ENCODE results near the gene CTNNA2.

The CTNNA2 gene

DNA sequence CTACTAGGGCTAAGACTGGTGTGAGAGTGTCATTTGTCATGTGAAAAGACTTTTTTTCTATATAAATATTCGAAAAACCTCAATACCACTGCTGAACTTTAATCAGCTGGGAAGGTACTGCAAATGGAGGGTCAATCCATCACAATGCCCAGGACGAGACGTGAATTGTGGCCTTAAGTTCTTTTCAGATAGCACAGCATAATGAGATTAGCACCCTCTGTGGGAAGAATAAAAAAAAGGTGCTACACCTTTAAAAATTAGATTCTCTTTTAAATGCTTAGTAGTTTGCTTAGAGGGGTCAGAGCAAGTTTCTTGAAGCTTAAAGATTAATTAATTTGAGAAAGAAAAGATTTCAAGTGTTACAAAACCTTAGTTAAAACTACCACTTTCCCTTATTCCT lies 786.1 kb downstream of the CTNNA2 start:
- Histone ChIP-seq H3K9me3 (no peaks in the 10 kb centered on the region), H3K27me3 (no peaks in the 10 kb centered on the region), H3K4me3 (ENCODE audit: low read depth, low read length) (peak overlapping the region; percentile 73), H3K4me1 (no peaks in the 10 kb centered on the region), H3K36me3 (no peaks in the 10 kb centered on the region)
- TF ChIP-seq, protein P1, sequence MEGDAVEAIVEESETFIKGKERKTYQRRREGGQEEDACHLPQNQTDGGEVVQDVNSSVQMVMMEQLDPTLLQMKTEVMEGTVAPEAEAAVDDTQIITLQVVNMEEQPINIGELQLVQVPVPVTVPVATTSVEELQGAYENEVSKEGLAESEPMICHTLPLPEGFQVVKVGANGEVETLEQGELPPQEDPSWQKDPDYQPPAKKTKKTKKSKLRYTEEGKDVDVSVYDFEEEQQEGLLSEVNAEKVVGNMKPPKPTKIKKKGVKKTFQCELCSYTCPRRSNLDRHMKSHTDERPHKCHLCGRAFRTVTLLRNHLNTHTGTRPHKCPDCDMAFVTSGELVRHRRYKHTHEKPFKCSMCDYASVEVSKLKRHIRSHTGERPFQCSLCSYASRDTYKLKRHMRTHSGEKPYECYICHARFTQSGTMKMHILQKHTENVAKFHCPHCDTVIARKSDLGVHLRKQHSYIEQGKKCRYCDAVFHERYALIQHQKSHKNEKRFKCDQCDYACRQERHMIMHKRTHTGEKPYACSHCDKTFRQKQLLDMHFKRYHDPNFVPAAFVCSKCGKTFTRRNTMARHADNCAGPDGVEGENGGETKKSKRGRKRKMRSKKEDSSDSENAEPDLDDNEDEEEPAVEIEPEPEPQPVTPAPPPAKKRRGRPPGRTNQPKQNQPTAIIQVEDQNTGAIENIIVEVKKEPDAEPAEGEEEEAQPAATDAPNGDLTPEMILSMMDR (IDR thresholded peaks at IDR 0.05; ENCODE audit: low read depth, low read length): no peak
- no peak for DNase-seq

DNA sequence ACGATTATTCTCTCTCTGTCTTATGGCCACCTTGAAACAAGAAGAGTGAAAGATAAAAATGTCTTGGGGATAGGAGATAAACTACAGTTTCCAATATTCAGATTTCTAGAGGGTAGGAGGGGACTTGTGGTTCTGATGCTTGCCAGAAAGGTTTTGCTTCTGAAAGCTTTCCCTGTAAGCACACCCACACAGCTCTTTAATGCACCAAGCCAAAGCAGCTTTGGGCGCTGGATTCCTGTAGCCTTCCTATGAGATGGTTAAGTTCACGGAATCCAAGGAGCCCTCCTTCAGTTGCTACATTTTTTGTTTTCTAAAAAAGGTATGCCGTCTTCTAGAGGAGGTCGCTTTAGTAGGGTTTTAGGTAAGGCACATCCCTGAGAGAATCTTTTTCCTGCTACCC lies 786.8 kb downstream of the CTNNA2 start:
- H3K4me1 ChIP-seq: no peaks in the 10 kb centered on the region
- no peaks in the 10 kb centered on the region for H3K27me3 ChIP-seq
- DNase-seq: no peak
- H3K4me3 ChIP-seq (ENCODE audit: low read depth, low read length): peak overlapping the region; percentile 73
- H3K36me3 ChIP-seq: no peaks in the 10 kb centered on the region
- no peaks in the 10 kb centered on the region for H3K9me3 ChIP-seq
- TF ChIP-seq, protein P1 (IDR thresholded peaks at IDR 0.05; ENCODE audit: low read depth, low read length): no peak

DNA sequence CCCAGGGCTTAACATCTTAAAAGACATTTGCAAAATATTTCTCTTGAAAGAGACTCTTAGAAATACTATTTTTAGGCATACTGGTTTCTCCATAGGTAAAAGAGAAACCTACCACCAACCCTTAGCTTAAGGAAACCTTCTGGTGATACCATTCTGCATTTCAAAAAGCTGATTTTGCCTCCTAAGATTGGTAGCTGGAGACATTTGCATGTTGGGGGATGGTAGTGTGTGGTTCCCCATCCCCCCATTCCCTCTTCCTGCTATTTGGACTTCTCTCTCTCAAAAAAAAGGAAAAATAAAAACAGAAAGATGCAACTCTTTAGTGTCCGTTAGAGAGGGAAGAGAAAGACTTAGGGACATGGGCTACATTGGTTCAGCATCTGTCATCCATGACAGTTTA lies 787.5 kb downstream of the CTNNA2 start:
- TF ChIP-seq, protein P1 (IDR thresholded peaks at IDR 0.05; ENCODE audit: low read depth, low read length): no peak
- H3K27me3 ChIP-seq: no peaks in the 10 kb centered on the region
- peak overlapping the region; percentile 73 for H3K4me3 ChIP-seq (ENCODE audit: low read depth, low read length)

DNA sequence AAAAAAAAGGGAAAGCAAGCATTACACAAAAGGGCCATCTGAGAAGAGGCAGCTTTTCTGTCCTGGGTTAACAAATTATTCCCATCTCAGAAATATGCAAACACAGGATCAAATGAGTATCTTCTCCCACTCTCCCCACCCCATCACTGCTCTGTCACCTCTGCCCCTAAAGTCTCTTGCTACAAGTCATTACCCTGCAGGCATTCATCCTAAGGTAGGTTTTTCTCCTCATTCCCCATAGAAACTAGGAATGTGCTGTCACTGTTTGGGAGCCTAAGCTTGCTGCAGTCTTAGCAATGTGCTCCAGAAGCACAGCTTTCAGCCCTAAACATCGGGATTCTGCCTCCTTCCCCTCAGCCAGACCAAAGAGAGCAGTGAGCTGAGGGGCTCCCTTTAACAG lies 788.1 kb downstream of the CTNNA2 start:
- no peaks in the 10 kb centered on the region for H3K9me3 ChIP-seq
- H3K36me3 ChIP-seq: no peaks in the 10 kb centered on the region
- no peak for DNase-seq
- H3K4me1 ChIP-seq: no peaks in the 10 kb centered on the region
- H3K4me3 ChIP-seq (ENCODE audit: low read depth, low read length): peak overlapping the region; percentile 73
- TF ChIP-seq, protein P1 (IDR thresholded peaks at IDR 0.05; ENCODE audit: low read depth, low read length): no peak
- H3K27me3 ChIP-seq: no peaks in the 10 kb centered on the region

More for the DNA sequence above, 787.5 kb downstream of the CTNNA2 start:
- Histone ChIP-seq H3K4me1 (no peaks in the 10 kb centered on the region), H3K9me3 (no peaks in the 10 kb centered on the region), H3K36me3 (no peaks in the 10 kb centered on the region)
- no peak for DNase-seq

DNA sequence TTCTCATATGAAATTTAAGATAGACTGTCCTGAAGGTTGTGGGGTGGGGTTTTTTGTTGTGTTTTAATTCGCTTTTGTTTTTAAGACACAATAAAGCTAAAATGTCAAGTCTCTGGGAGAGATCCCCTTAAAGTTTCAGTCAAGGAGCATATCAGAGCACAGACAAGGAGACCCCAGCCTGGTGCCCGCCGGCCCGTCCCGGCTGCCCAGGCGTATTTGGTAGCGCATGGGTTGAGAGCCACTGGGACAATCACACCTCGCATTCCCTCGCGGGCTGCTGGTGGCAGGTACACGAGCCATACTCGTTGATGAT lies 789.1 kb downstream of the CTNNA2 start:
- H3K4me3 ChIP-seq (ENCODE audit: low read depth, low read length): peak overlapping the region; percentile 73
- H3K9me3 ChIP-seq: no peaks in the 10 kb centered on the region
- no peak for DNase-seq
- no peaks in the 10 kb centered on the region for H3K27me3 ChIP-seq
- no peaks in the 10 kb centered on the region for H3K36me3 ChIP-seq
- TF ChIP-seq, protein P1 (IDR thresholded peaks at IDR 0.05; ENCODE audit: low read depth, low read length): no peak
- H3K4me1 ChIP-seq: no peaks in the 10 kb centered on the region

DNA sequence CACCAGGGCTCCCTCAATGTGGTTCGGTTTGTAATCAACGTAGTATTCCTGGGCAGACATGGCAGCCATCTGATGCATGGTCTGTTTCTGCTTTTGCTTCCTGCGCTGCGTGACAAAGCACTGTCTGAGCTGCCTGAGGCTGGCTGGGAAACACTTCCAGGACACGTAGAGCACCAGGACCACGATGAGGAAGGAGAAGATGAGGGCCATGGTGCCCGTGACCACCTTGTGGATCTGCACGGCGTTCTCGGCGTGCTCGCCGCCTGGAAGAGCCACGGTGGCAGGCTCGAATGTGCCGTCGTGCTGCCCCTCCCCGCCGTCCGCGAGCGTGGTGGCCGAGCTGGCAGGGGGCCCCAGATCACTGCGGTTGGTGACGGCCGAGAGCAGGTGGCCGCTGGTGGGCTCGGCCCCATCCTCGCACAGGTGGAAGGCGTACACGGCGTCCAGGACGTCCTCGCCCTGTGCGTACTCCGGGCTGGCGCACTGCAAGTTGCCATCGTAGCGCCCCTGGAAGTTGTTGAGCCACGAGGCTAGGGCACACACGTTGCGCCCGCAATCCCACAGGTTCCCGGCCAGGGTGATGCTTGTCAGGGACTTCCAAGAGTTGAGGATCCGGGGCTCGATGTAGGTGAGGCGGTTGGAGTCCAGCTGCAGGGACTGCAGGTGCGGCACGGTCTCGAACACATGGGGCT lies 789.6 kb downstream of the CTNNA2 start:
- Histone ChIP-seq H3K36me3 (no peaks in the 10 kb centered on the region), H3K9me3 (no peaks in the 10 kb centered on the region), H3K27me3 (no peaks in the 10 kb centered on the region), H3K4me1 (no peaks in the 10 kb centered on the region), H3K4me3 (ENCODE audit: low read depth, low read length) (peak overlapping the region; percentile 73)
- TF ChIP-seq, protein P1 (IDR thresholded peaks at IDR 0.05; ENCODE audit: low read depth, low read length): no peak
- DNase-seq: peak; percentile 20

All from BE2C (cell line).